ENCODE data around the gene ITGA2B. TPM values are rescaled to one million over a fixed set of nuclear protein-coding genes. Genes with fewer than 3 reads are reported as not detected.

ITGA2B gene
- total RNA-seq, 2 experiments from 2014 or later: 0.57 to 0.63 TPM

- Histone ChIP-seq H3K9me2 (ENCODE audit: insufficient read depth, low read length) (no peaks in the 10 kb centered on the region), H3K9me3 (ENCODE audit: low read length) (no peaks in the 10 kb centered on the region), H3K79me2 (ENCODE audit: insufficient read depth, low read depth, low read length) (0 out of 2 replicates have a peak, but pooled peaks cover 6% of the 10 kb centered on the region), H3K27ac (ENCODE audit: low read depth, low read length, poor library complexity, severe bottlenecking) (no peak overlapping the region), H3K4me3 (ENCODE audit: low read depth, low read length, poor library complexity, severe bottlenecking) (no peak overlapping the region), H4K20me1 (ENCODE audit: insufficient read depth, low read length) (no peaks in the 10 kb centered on the region), H3K4me2 (ENCODE audit: low read length) (no peak overlapping the region), H3K4me1 (ENCODE audit: insufficient read depth, low read length, poor library complexity, severe bottlenecking) (peaks cover 55% of the 10 kb centered on the region), H3K36me3 (ENCODE audit: insufficient read depth, low read length) (peaks cover 46% of the 10 kb centered on the region), H2AFZ (ENCODE audit: low read length) (no peak overlapping the region)
- BruUV-seq (replicated peaks): TSS peak; percentile 89
- ChIA-PET POLR2A (no interaction called here), CTCF (ENCODE audit: unreplicated experiment) (no interaction called here)
- intact Hi-C loops (cut with micrococcal nuclease; ENCODE audit: unreplicated experiment): loop anchor here (2.0 kb wide), 1 partner anchor 141 kb away; no protein-coding TSS in a partner anchor
- no peak for DNase-seq (ENCODE audit: low spot score)
- TF ChIP-seq EZH2phosphoT487 (IDR thresholded peaks at IDR 0.05; ENCODE audit: borderline replicate concordance, low read depth, low read length) (no peak), CTCF (conservative IDR thresholded peaks at IDR 0.05; ENCODE audit: low read length) (no peak)
Observed at GRCh38 chr17:44351961-44352827, 37.3 kb downstream of the ITGA2B start.

- intact Hi-C loops (cut with micrococcal nuclease; ENCODE audit: unreplicated experiment): loop anchor here (2.0 kb wide), 1 partner anchor 141 kb away; no protein-coding TSS in a partner anchor
- Histone ChIP-seq H3K9me3 (ENCODE audit: low read length) (no peaks in the 10 kb centered on the region), H2AFZ (ENCODE audit: low read length) (no peak overlapping the region), H3K27ac (ENCODE audit: low read depth, low read length, poor library complexity, severe bottlenecking) (no peak overlapping the region), H3K9me2 (ENCODE audit: insufficient read depth, low read length) (no peaks in the 10 kb centered on the region), H3K4me2 (ENCODE audit: low read length) (no peak overlapping the region), H3K4me3 (ENCODE audit: low read depth, low read length, poor library complexity, severe bottlenecking) (no peak overlapping the region), H3K36me3 (ENCODE audit: insufficient read depth, low read length) (peaks cover 46% of the 10 kb centered on the region), H4K20me1 (ENCODE audit: insufficient read depth, low read length) (no peaks in the 10 kb centered on the region), H3K79me2 (ENCODE audit: insufficient read depth, low read depth, low read length) (peaks cover 10% of the 10 kb centered on the region; the same call in 1 of the 2 replicates), H3K4me1 (ENCODE audit: insufficient read depth, low read length, poor library complexity, severe bottlenecking) (peaks cover 62% of the 10 kb centered on the region)
- DNase-seq (ENCODE audit: low spot score): no peak
- POLR2A ChIA-PET: no interaction called here
- CTCF ChIA-PET (ENCODE audit: unreplicated experiment): interaction anchor here (0.7 kb wide), 1 partner anchor 135 kb away, joined by 3 read pairs; no protein-coding TSS in a partner anchor
- no TSS peak for BruUV-seq (replicated peaks)
- TF ChIP-seq CTCF (conservative IDR thresholded peaks at IDR 0.05; ENCODE audit: low read length): no peak
- TF ChIP-seq EZH2phosphoT487 (IDR thresholded peaks at IDR 0.05; ENCODE audit: borderline replicate concordance, low read depth, low read length): no peak
Observed at GRCh38 chr17:44351464-44351863, 38.0 kb downstream of the ITGA2B start.
